NT2/D1 (cell line): Measurements from ENCODE around the gene IL21R.

ENCODE experiments used
- DNase-seq: peaks from one replicate; pipeline ENCODE4 v3.0.0-alpha.2; 2011; ENCODE audit warnings: low read depth, low spot score
- H3K27me3 ChIP-seq: 2 replicates; pipeline ENCODE4 v1.6.0; 2011; ENCODE audit warnings: mild to moderate bottlenecking; ENCODE audit not compliant: insufficient read length, insufficient read depth
- H3K36me3 ChIP-seq: 2 replicates; pipeline ENCODE4 v1.6.1; 2011; ENCODE audit warnings: mild to moderate bottlenecking, low read length, mixed read lengths; ENCODE audit not compliant: insufficient read depth, insufficient read length
- H3K4me1 ChIP-seq: 2 replicates; pipeline ENCODE4 v1.5.1; 2011; ENCODE audit not compliant: insufficient read depth, insufficient read length
- H3K4me3 ChIP-seq: 2 replicates; pipeline ENCODE4 v1.5.1; 2011; ENCODE audit warnings: low read depth; ENCODE audit not compliant: insufficient read length
- H3K9ac ChIP-seq: 2 replicates; pipeline ENCODE4 v1.6.0; 2011; ENCODE audit warnings: low read depth; ENCODE audit not compliant: insufficient read length
- H3K9me3 ChIP-seq: 2 replicates; pipeline ENCODE4 v1.5.1; 2011; ENCODE audit warnings: mild to moderate bottlenecking, low read length; ENCODE audit not compliant: insufficient read depth
- SUZ12 ChIP-seq: IDR thresholded peaks from 2 replicates; pipeline ENCODE4 v1.6.1; 2011; ENCODE audit not compliant: insufficient read length, insufficient read depth; ENCODE audit errors: extremely low read depth
- YY1 ChIP-seq: IDR thresholded peaks from 2 replicates; pipeline ENCODE4 v1.6.1; 2011; ENCODE audit not compliant: insufficient read length, insufficient read depth
- ZNF274 ChIP-seq: IDR thresholded peaks from 2 replicates; pipeline ENCODE4 v1.6.1; 2011; ENCODE audit warnings: mild to moderate bottlenecking, low read depth, low read length

Gene IL21R

DNA sequence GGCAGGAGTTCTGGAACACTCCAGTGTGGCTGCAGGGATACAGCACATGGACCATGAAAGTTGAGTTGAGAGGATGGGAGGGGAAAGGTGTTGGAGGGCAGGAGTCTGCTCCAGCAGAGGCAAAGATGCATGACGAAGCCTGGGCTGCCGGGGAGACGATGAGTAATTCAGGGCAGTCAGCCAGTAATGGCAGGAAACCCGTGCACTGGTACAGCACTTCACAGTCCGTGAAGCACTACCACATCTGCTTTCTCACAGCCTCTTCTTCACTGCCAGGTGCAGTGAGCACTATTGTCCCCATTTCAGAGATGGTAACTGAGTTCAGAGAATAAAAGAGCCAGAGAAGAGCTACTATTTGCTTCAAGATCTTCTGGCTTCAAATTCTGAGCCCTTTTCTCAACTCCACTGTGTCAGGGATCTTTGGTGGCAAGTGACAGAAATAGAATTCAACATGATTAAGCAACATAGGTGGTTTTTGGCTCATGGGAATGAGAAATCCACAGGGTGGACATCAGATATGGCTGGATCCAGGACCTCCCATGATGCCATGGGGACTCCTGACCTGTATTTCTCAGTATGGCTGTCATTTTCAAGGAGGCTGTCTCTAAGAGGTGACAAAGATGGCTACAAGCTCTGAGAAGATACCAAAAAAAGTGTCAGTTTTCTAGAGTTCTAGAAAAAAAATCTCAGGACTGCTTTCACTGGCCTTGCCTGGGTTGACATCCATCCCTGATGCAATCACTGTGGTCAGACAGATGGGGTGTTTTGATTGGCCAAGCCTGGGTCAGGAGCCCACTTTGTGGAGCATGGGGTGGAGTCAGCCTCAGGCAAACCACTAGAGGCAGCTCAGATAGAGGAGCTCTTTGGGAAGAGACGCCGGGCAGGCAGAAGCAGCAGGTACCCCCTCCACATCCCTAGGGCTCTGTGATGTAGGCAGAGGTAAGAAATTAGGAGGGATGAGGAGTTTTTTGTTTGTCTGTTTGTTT lies 24.7 kb downstream of the IL21R start:
- no peak overlapping the region for H3K4me3 ChIP-seq
- TF ChIP-seq SUZ12: no peak
- peak overlapping the region; percentile 9 for H3K9ac ChIP-seq
- H3K4me1 ChIP-seq: peaks cover 5% of the 10 kb centered on the region
- H3K36me3 ChIP-seq: no peaks in the 10 kb centered on the region
- DNase-seq: peak; percentile 27
- no peaks in the 10 kb centered on the region for H3K27me3 ChIP-seq
- H3K9me3 ChIP-seq: peaks cover 17% of the 10 kb centered on the region

- H3K9ac ChIP-seq: peak overlapping the region; percentile 9
- TF ChIP-seq ZNF274 (no peak), SUZ12 (no peak), YY1 (no peak)
Observed at GRCh38 chr16:27427538-27427937, 25.6 kb downstream of the IL21R start.

DNA sequence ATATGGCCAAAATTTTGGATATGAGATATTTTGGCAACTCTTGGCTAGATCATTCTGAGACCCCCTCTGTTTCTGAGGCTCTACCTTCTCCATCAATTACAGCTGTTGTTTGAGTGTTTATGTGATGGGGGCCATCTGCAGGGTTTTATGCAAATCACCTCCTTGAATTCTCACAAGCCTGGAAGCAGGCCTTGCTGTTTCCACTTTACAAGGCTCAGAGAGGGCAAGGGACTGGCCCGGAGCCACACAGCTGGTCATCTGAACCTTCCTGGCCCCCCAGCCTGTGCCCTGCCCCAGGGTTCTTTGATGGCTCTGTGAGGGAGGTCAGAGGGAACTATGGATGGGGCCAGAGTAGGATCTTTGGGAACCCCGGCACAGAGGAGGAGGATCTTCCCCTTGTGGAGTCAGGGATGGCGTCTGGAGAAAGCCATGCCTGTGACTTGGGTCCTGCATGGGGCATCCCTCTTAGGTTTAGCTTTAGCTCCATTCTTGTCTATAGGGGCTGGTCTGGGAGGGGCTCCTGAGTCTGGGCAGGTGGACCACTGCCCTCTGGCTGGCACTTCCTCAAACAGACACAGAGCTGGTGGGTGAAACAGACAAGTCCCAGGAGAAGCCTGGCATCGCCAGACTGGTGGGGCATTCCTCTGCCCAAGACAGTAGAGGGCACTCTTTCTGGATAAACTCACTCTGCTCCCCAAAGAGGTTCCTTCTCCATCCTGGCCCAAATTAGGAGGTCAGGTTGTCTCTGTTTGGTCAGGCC lies 26.2 kb downstream of the IL21R start:
- H3K4me3 ChIP-seq: no peak overlapping the region
- TF ChIP-seq YY1 (no peak), SUZ12 (no peak), ZNF274 (no peak)
- no peaks in the 10 kb centered on the region for H3K36me3 ChIP-seq
- H3K9ac ChIP-seq: no peak overlapping the region
- H3K4me1 ChIP-seq: peaks cover 8% of the 10 kb centered on the region
- no peak for DNase-seq
- H3K9me3 ChIP-seq: peaks cover 2% of the 10 kb centered on the region; the same call in 1 of the 2 replicates
- H3K27me3 ChIP-seq: no peaks in the 10 kb centered on the region

More at GRCh38 chr16:27427538-27427937, 25.6 kb downstream of the IL21R start:
- no peak for DNase-seq
- Histone ChIP-seq H3K36me3 (no peaks in the 10 kb centered on the region), H3K9me3 (peaks cover 9% of the 10 kb centered on the region), H3K27me3 (no peaks in the 10 kb centered on the region), H3K4me3 (peak overlapping the region; percentile 9), H3K4me1 (peaks cover 8% of the 10 kb centered on the region)

DNA sequence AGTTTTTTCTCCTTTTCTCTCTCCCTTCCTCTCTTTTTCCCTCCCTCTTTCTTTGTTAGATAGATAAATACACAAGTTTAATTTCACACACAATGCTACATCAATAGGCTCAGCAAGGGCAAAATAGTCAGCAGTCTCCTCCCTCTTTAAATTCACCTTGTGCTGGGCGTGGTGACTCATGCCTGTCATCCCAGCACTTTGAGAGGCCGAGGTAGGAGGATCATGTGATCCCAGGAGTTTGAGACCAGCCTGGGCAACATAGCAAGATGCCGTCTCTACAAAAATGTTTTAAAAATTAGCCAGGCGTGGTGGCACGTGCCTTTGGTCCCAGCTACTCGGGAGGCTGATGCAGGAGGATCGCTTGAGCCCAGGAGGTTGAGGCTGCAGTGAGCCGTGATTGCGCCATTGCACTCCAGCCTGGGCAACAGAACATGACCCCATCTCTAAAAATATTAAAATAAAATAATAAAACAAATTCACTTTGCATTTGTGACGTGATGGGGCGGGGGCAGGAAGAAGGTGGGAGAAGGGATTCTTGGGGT lies 27.4 kb downstream of the IL21R start:
- H3K9ac ChIP-seq: no peak overlapping the region
- no peaks in the 10 kb centered on the region for H3K36me3 ChIP-seq
- H3K4me3 ChIP-seq: no peak overlapping the region
- no peak for TF ChIP-seq ZNF274
- no peak for TF ChIP-seq SUZ12
- no peak for DNase-seq
- H3K27me3 ChIP-seq: no peaks in the 10 kb centered on the region
- peaks cover 8% of the 10 kb centered on the region for H3K4me1 ChIP-seq
- H3K9me3 ChIP-seq: no peaks in the 10 kb centered on the region

DNA sequence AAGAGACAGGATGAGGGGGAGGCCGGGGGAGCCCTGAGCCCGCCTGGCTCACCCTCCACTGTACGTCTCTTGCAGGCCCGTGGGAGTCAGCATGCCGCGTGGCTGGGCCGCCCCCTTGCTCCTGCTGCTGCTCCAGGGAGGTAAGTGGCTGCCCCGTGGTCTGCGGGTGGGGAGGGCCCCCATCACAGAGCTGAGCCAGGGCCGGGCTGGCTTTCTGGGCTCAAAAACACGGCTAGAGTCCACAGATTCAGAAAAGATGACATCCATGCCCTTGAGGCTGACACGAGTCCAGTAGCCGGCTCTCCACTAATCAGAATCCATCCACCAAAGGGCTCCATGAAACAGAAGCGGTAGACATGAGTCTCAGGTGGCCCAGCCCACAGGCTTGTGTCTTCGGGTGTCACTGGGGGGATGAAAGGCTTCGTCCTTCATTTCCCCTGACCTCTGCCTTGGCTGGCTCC lies 28.0 kb downstream of the IL21R start:
- TF ChIP-seq YY1 (no peak), SUZ12 (no peak), ZNF274 (no peak)
- no peaks in the 10 kb centered on the region for H3K36me3 ChIP-seq
- no peaks in the 10 kb centered on the region for H3K27me3 ChIP-seq
- no peak overlapping the region for H3K4me3 ChIP-seq
- H3K9me3 ChIP-seq: no peaks in the 10 kb centered on the region
- H3K9ac ChIP-seq: no peak overlapping the region
- no peak for DNase-seq
- peaks cover 8% of the 10 kb centered on the region for H3K4me1 ChIP-seq

GRCh38 chr16:27430512-27430911 lies 28.5 kb downstream of the IL21R start:
- no peak for TF ChIP-seq YY1
- TF ChIP-seq SUZ12: no peak
- TF ChIP-seq ZNF274: no peak
- no peaks in the 10 kb centered on the region for H3K36me3 ChIP-seq
- H3K4me1 ChIP-seq: peaks cover 8% of the 10 kb centered on the region
- no peak overlapping the region for H3K4me3 ChIP-seq
- H3K9ac ChIP-seq: no peak overlapping the region
- no peak for DNase-seq
- H3K9me3 ChIP-seq: no peaks in the 10 kb centered on the region
- H3K27me3 ChIP-seq: no peaks in the 10 kb centered on the region

- no peak overlapping the region for H3K9ac ChIP-seq
- no peak for TF ChIP-seq YY1
- no peak for TF ChIP-seq SUZ12
- TF ChIP-seq ZNF274: no peak
- H3K4me3 ChIP-seq: no peak overlapping the region
- no peak for DNase-seq
- H3K36me3 ChIP-seq: no peaks in the 10 kb centered on the region
- H3K9me3 ChIP-seq: no peaks in the 10 kb centered on the region
- no peaks in the 10 kb centered on the region for H3K27me3 ChIP-seq
- peaks cover 8% of the 10 kb centered on the region for H3K4me1 ChIP-seq
Observed at GRCh38 chr16:27430923-27431484, 29.0 kb downstream of the IL21R start.
